GM18951 (cell line): ENCODE data around the gene GALNT2.

Experiments used
- POLR2A ChIP-seq: IDR thresholded peaks from 4 replicates; pipeline ENCODE4 v1.6.1; 2011; ENCODE audit warnings: mild to moderate bottlenecking; ENCODE audit not compliant: insufficient read length, insufficient read depth; ENCODE audit errors: extremely low read depth
- in situ Hi-C: fragments of 300-500 bp; cut with MboI; formaldehyde crosslinking; loops from one replicate; pipeline ENCODE4 v1.12.0; 2022; ENCODE audit warnings: low sequenced_read_pairs, mixed read lengths, inconsistent platforms; ENCODE audit not compliant: unreplicated experiment

The GALNT2 gene

GRCh38 chr1:230131457-230131856 lies 64.4 kb downstream of the GALNT2 start:
- TF ChIP-seq POLR2A = no peak
- in situ Hi-C loops = no loop called here

GRCh38 chr1:230132758-230133157 lies 65.7 kb downstream of the GALNT2 start:
- TF ChIP-seq POLR2A = no peak

GRCh38 chr1:230135726-230136125 lies 68.7 kb downstream of the GALNT2 start:
- no peak for TF ChIP-seq POLR2A
- in situ Hi-C loops = no loop called here

More at GRCh38 chr1:230132758-230133157, 65.7 kb downstream of the GALNT2 start:
- in situ Hi-C loops = no loop called here

GRCh38 chr1:230136453-230137336 lies 69.7 kb downstream of the GALNT2 start:
- TF ChIP-seq POLR2A = no peak
- in situ Hi-C loops = no loop called here

GRCh38 chr1:230137337-230137815 lies 70.3 kb downstream of the GALNT2 start:
- in situ Hi-C loops = no loop called here
- TF ChIP-seq POLR2A = no peak

- no peak for TF ChIP-seq POLR2A
- in situ Hi-C loops = no loop called here
Observed at GRCh38 chr1:230138561-230139239, 71.7 kb downstream of the GALNT2 start.

- in situ Hi-C loops = no loop called here
Observed at GRCh38 chr1:230139315-230139714, 72.3 kb downstream of the GALNT2 start.

GRCh38 chr1:230139741-230140140 lies 72.7 kb downstream of the GALNT2 start:
- TF ChIP-seq POLR2A = no peak
- in situ Hi-C loops = no loop called here

More at GRCh38 chr1:230139315-230139714, 72.3 kb downstream of the GALNT2 start:
- TF ChIP-seq POLR2A = no peak

GRCh38 chr1:230140221-230141020 lies 73.4 kb downstream of the GALNT2 start:
- TF ChIP-seq POLR2A = no peak
- in situ Hi-C loops = no loop called here

- in situ Hi-C loops = no loop called here
- TF ChIP-seq POLR2A = no peak
Observed at GRCh38 chr1:230141021-230141648, 74.1 kb downstream of the GALNT2 start.

- in situ Hi-C loops = no loop called here
- TF ChIP-seq POLR2A = no peak
Observed at GRCh38 chr1:230141797-230142607, 75.0 kb downstream of the GALNT2 start.
